ENCODE data around the gene ZNF595.
"Not testable (repeated sequence)": the region's sequence is repeated elsewhere in the genome, so short reads cannot be mapped to it uniquely, and the experiment has no call there.

DNA sequence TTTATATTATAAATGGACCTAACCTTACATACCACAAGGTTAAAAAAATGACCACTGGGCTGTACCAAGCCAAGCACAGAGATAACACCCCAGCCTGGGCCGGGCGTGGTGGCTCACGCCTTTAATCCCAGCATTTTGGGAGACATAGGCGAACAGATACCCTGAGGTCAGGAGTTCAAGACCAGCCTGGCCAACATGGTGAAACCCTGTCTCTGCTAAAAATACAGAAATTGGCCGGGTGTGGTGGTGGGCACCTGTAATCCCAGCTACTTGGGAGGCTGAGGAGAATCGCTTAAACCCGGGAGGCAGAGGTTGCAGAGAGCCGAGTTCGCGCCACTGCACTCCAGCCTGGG is 70.8 kb downstream of the ZNF595 start:
- TF ChIP-seq, protein P1, sequence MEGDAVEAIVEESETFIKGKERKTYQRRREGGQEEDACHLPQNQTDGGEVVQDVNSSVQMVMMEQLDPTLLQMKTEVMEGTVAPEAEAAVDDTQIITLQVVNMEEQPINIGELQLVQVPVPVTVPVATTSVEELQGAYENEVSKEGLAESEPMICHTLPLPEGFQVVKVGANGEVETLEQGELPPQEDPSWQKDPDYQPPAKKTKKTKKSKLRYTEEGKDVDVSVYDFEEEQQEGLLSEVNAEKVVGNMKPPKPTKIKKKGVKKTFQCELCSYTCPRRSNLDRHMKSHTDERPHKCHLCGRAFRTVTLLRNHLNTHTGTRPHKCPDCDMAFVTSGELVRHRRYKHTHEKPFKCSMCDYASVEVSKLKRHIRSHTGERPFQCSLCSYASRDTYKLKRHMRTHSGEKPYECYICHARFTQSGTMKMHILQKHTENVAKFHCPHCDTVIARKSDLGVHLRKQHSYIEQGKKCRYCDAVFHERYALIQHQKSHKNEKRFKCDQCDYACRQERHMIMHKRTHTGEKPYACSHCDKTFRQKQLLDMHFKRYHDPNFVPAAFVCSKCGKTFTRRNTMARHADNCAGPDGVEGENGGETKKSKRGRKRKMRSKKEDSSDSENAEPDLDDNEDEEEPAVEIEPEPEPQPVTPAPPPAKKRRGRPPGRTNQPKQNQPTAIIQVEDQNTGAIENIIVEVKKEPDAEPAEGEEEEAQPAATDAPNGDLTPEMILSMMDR (conservative IDR thresholded peaks at IDR 0.05; ENCODE audit: low read length), result not testable (repeated sequence)
- TF ChIP-seq EZH2phosphoT487 (IDR thresholded peaks at IDR 0.05; ENCODE audit: borderline replicate concordance, low read depth, low read length), result not testable (repeated sequence)

Data from OCI-LY7 (cell line).